ENCODE measurements around the gene DLGAP4. TPM values are rescaled to one million over a fixed set of nuclear protein-coding genes. Genes with fewer than 3 reads are reported as not detected.

DLGAP4 gene
- total RNA-seq, result 29.1 and 86.3 TPM in 2 replicates

GRCh38 chr20:36305602-36306551, at the start of gene DLGAP4:
TSS of gene DLGAP4 (plus strand) at chr20:36306339. CDS start at chr20:36431718, 125,379 bp downstream.

GRCh38 chr20:36541227-36541767, 235.2 kb downstream of the DLGAP4 start, which contains the start of gene MYL9:
TSS of gene MYL9 (plus strand) at chr20:36541519. CDS start at chr20:36544885, 3,366 bp downstream.

GRCh38 chr20:36573103-36573797, 267.1 kb downstream of the DLGAP4 start, which contains the start of gene TGIF2:
TSS of gene TGIF2 (plus strand) at chr20:36573597. CDS start at chr20:36578775, 5,178 bp downstream.

Small RNA genes lying within 50 kb of the gene (small RNA-seq; reads per million reads assigned to genes)
- gene RF00017, result not detected

Other genes starting within 250 kb of the DLGAP4 start
- 17.3 and 30.4 TPM in 2 replicates for gene EPB41L1, start 151.6 kb upstream of the DLGAP4 start, total RNA-seq
- gene AAR2, start 69.9 kb upstream of the DLGAP4 start, total RNA-seq, result 27.1 and 35.9 TPM in 2 replicates
- 2.7 and 13.9 TPM in 2 replicates for gene MYL9, start 235.2 kb downstream of the DLGAP4 start, total RNA-seq